A549 (cell line): Measurements from ENCODE around the gene NGEF. TPM values are rescaled to one million over a fixed set of nuclear protein-coding genes. Genes with fewer than 3 reads are reported as not detected.

Experiments
- ATAC-seq, 2 experiments: fragments of 200-7000 bp in 1 of 2; fragments of >200 bp in 1 of 2; cut with Nextera tagmentation in 1 of 2; cut with Tn5 transposase in 1 of 2; 3 replicates each; pipeline versions ENCODE4 v1.8.0 to v1.9.1; 2018 to 2020; ENCODE audit warnings: mild to moderate bottlenecking in 1 of 2, moderate library complexity in 1 of 2
- CTCF ChIA-PET: fragments of 300-600 bp; sonication (Branson Sonifier 250); formaldehyde crosslinking; extraction: SDS; loops from one replicate; lab custom pipeline; 2021; ENCODE audit warnings: antibody characterized with exemption, inconsistent platforms; lab: Yijun Ruan, JAX
- POLR2A ChIA-PET: fragments of 350-600 bp; formaldehyde crosslinking; extraction: SDS; loops from one replicate; lab custom pipeline; 2021; ENCODE audit warnings: antibody characterized with exemption, inconsistent platforms; lab: Yijun Ruan, JAX
- DNase-seq, 2 experiments: peaks; one replicate each; pipeline versions ENCODE4 v3.0.0 to v3.0.0-alpha.2; 2011 to 2016; ENCODE audit warnings: low read depth in 1 of 2, low spot score in 1 of 2
- FAIRE-seq: peaks from 2 replicates; lab custom pipeline; 2011; peaks lifted over from hg19 to GRCh38; lab: Jason Lieb, UNC
- H3K27ac ChIP-seq, 2 experiments: fragments of >200 bp; sonication (Bioruptor Twin); formaldehyde crosslinking; 3 replicates each; pipeline ENCODE4 v1.5.1; 2016 to 2017
- H3K4me1 ChIP-seq: fragments of >200 bp; sonication (Bioruptor Twin); formaldehyde crosslinking; 3 replicates; pipeline ENCODE4 v1.6.1; 2016
- H3K4me2 ChIP-seq: fragments of >200 bp; sonication (Bioruptor Twin); formaldehyde crosslinking; 3 replicates; pipeline ENCODE4 v1.6.1; 2016
- H3K4me3 ChIP-seq: fragments of >200 bp; sonication (Bioruptor Twin); formaldehyde crosslinking; 3 replicates; pipeline ENCODE4 v1.5.1; 2016
- H3K9me3 ChIP-seq: fragments of >200 bp; sonication (Bioruptor Twin); formaldehyde crosslinking; 3 replicates; pipeline ENCODE4 v1.6.1; 2016
- BHLHE40 ChIP-seq: IDR thresholded peaks from 2 replicates; pipeline ENCODE4 v1.6.1; 2012; ENCODE audit warnings: low read depth, low read length, inconsistent platforms
- CBX8 ChIP-seq: fragments of 200-600 bp; sonication (generic); IDR thresholded peaks from 2 replicates; pipeline ENCODE4 v1.6.1; 2016
- CEBPB ChIP-seq, 2 experiments: fragments of >200 bp in 1 of 2; sonication (Bioruptor Twin) in 1 of 2; formaldehyde crosslinking in 1 of 2; IDR thresholded peaks; 2 replicates each; pipeline ENCODE4 v1.6.1; 2012 to 2016
- EHF ChIP-seq: fragments of 250-450 bp; sonication (Bioruptor Pico); IDR thresholded peaks from 2 replicates; pipeline ENCODE4 v1.5.0; 2020; ENCODE audit warnings: mild to moderate bottlenecking
- FOSL2 ChIP-seq, 2 experiments: fragments of 450-650 bp in 1 of 2; fragments of >200 bp in 1 of 2; sonication (Bioruptor Twin) in 1 of 2; formaldehyde crosslinking; IDR thresholded peaks; 2 replicates each; pipeline versions ENCODE4 v1.5.0 to v1.6.1; 2016 to 2020; ENCODE audit warnings: mild to moderate bottlenecking in 1 of 2, moderate library complexity in 1 of 2
- GATA3 ChIP-seq: IDR thresholded peaks from 2 replicates; pipeline ENCODE4 v1.6.1; 2012; ENCODE audit warnings: borderline replicate concordance
- HDAC2 ChIP-seq: fragments of 200-600 bp; sonication (generic); IDR thresholded peaks from 2 replicates; pipeline ENCODE4 v1.6.1; 2016
- HEYL ChIP-seq: fragments of 250-450 bp; sonication (Bioruptor Pico); IDR thresholded peaks from 2 replicates; pipeline ENCODE4 v1.8.0; 2021; ENCODE audit warnings: mild to moderate bottlenecking, moderate library complexity
- JUN ChIP-seq, 2 experiments: fragments of >200 bp; sonication (Bioruptor Twin); formaldehyde crosslinking; IDR thresholded peaks; 2 replicates in 1 of 2; 3 replicates in 1 of 2; pipeline ENCODE4 v1.6.1; 2016 to 2017
- MAZ ChIP-seq: fragments of 150-350 bp; IDR thresholded peaks from 2 replicates; pipeline ENCODE4 v1.6.1; 2014; ENCODE audit warnings: antibody characterized with exemption, low read depth, low read length, borderline replicate concordance
- MYC ChIP-seq: IDR thresholded peaks from 2 replicates; pipeline ENCODE4 v1.6.1; 2012; ENCODE audit warnings: mild to moderate bottlenecking, inconsistent platforms, low read length, improper control_type of control experiment, borderline replicate concordance
- NFE2L2 ChIP-seq: fragments of 150-350 bp; conservative IDR thresholded peaks from 2 replicates; pipeline ENCODE4 v1.6.1; 2014; ENCODE audit warnings: low read length
- PHF8 ChIP-seq: fragments of 200-600 bp; sonication (generic); IDR thresholded peaks from 2 replicates; pipeline ENCODE4 v1.6.1; 2016; ENCODE audit warnings: low read depth, mild to moderate bottlenecking, antibody characterized with exemption, moderate library complexity, borderline replicate concordance
- POLR2A ChIP-seq: IDR thresholded peaks from 2 replicates; pipeline ENCODE4 v1.6.1; 2012; ENCODE audit warnings: mild to moderate bottlenecking, low read length
- RARB ChIP-seq: fragments of 250-450 bp; sonication (Bioruptor Pico); IDR thresholded peaks from 2 replicates; pipeline ENCODE4 v1.8.0; 2021; ENCODE audit warnings: mild to moderate bottlenecking, moderate library complexity
- RNF2 ChIP-seq: fragments of 200-600 bp; sonication (generic); IDR thresholded peaks from 2 replicates; pipeline ENCODE4 v1.6.1; 2016; ENCODE audit warnings: low read depth, mild to moderate bottlenecking, antibody characterized with exemption, moderate library complexity, borderline replicate concordance
- SREBF2 ChIP-seq: fragments of 450-650 bp; IDR thresholded peaks from 2 replicates; pipeline ENCODE4 v1.6.1; 2014; ENCODE audit warnings: mild to moderate bottlenecking, moderate library complexity
- TFCP2L1 ChIP-seq: fragments of 250-450 bp; sonication (Bioruptor Pico); IDR thresholded peaks from 2 replicates; pipeline ENCODE4 v1.5.0; 2021; ENCODE audit warnings: mild to moderate bottlenecking
- TP53 ChIP-seq: fragments of 250-450 bp; sonication (Bioruptor Pico); IDR thresholded peaks from 2 replicates; pipeline ENCODE4 v1.5.0; 2021; ENCODE audit warnings: mild to moderate bottlenecking, moderate library complexity
- USF2 ChIP-seq: fragments of 450-650 bp; IDR thresholded peaks from 2 replicates; pipeline ENCODE4 v1.6.1; 2014; ENCODE audit warnings: antibody characterized with exemption
- WGBS: methylation state at CpG from one replicate; pipeline ENCODE4 v1.1.6; 2017; ENCODE audit errors: missing lambda C conversion rate; 5-methylcytosine and 5-hydroxymethylcytosine counted together
- polyA plus RNA-seq, 4 experiments: library from polyadenylated mRNA; depleted of rRNA in 3 of 4; stranded (reverse); fragments of >200 nt; fragmentation: RNase III in 1 of 4; extraction: RNeasy Plus Mini Kit Qiagen cat#74134 plus additional on column Dnase treatment in 1 of 4; gene quantifications; 2 replicates in 3 of 4; 3 replicates in 1 of 4; pipeline ENCODE4 v1.2.3, GENCODE V29; 2011 to 2017
- TF ChIP-seq, protein P1 (sequence below): fragments of 250-450 bp; sonication (Bioruptor Pico); IDR thresholded peaks from 2 replicates; pipeline ENCODE4 v1.5.0; 2021; ENCODE audit warnings: mild to moderate bottlenecking, moderate library complexity, borderline replicate concordance
- TF ChIP-seq, protein P2 (sequence below): IDR thresholded peaks from 2 replicates; pipeline ENCODE4 v1.6.1; 2012; ENCODE audit warnings: low read depth, borderline replicate concordance

NGEF gene
- polyA plus RNA-seq, 2 of the 4 experiments (the other 2 are of a cell fraction): 8.1 to 9.7 TPM

DNA sequence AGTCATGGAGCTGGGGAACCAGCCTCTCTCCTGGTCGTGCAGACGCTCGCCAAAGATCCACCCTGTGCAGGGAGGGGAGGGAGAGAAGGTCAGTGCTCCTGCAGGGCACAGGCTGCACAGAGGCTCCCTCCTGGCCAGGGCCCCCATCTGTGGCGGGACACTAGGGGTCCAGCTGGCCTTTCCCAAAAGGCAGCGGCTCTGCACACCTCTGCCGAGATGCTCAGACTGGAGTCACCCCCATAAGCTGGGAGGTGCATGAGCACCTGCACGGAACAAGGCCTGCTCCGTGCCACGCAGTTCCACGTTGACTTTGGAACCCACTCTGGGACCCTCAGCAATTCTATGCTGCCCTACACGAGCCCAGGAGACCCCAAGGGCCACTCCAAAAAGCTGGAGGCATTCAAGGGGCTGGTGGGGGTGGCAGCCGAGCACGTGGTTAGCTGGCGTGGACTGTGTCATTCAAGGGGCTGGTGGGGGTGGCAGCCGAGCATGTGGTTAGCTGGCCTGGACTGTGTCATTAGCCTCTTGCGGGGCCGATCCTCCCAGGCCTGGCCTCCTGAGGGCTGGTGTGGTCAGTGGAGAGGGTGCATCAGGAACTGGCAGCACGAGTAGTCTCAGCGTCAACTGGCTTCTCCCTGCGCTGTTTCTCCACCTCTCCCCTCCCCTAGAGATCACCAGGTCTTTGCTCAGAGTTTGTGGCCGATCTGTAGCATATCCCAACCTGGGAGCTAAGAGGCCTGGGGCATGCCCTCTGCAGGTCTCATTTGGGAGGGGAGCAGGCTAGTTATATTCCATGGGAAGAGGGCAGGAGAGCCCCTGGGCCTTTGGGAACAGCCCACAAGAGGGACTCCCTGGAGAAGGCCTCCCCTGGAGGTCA is 133.2 kb downstream of the NGEF start:
- H3K4me3 ChIP-seq: no peak overlapping the region
- DNase-seq (no peak), ATAC-seq (no peak), FAIRE-seq (no peak)
- WGBS: 93% methylated on average over 18 of the region's 21 CpGs
- H3K4me2 ChIP-seq: peak overlapping the region; percentile 19; the same call in 2 of the 3 replicates
- H3K9me3 ChIP-seq: no peaks in the 10 kb centered on the region
- H3K27ac ChIP-seq: peak overlapping the region; percentile 44 to 97; a peak in 5 of 6 replicates
- ChIA-PET CTCF (interaction anchor here (0.6 to 2.6 kb wide), 7 partner anchors 7 to 174 kb away, joined by 3 to 10 read pairs (median 3); no protein-coding TSS in a partner anchor), POLR2A (no interaction called here)
- TF ChIP-seq NFE2L2: no peak
- TF ChIP-seq JUN (IDR thresholded peaks at IDR 0.05): peak in 1 of 2 experiments; percentile 7; a peak in 1 of 5 replicates
- H3K4me1 ChIP-seq: peaks cover 40% of the 10 kb centered on the region

DNA sequence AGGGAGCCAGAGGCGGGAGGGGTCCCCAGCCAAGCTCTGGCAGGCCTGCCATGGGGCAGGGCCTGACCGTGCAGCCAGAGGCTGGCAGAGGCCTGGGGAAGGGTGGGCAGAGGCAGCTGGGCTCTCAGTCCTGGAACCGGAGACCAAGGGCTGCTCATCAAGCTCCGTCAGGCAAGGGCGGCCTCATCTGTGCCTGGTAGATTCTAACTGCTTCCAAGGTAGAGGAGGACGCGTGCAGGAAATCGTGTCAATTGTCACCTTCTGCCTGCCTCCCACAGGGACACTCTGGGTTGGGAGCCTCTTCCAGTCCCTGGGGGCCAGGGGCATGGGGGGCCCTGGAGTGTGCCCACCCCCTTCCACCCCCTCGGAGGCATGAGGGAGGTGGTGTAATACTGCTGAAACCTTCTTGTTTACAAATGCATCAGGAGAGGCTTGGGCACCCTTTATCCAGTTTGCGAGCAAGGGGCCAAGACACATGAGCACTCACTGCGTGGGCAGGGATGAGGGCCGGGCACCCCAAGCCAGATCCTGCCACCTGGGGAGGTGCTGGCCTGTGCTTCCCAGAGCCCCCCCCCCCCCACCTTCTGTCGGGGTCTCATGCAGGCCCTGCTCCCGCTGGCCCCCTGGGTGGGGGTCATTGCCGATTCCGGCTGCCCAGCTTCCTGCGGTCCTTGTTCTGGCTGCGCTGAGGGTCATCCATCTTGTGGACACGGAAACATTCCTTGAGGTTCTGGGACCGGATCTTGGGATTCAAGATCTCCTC is 134.0 kb downstream of the NGEF start:
- H3K4me3 ChIP-seq: no peak overlapping the region
- CTCF ChIA-PET: interaction anchor here (0.6 to 2.6 kb wide), 8 partner anchors 8 to 175 kb away, joined by 3 to 10 read pairs (median 4); no protein-coding TSS in a partner anchor
- TF ChIP-seq, protein P1, sequence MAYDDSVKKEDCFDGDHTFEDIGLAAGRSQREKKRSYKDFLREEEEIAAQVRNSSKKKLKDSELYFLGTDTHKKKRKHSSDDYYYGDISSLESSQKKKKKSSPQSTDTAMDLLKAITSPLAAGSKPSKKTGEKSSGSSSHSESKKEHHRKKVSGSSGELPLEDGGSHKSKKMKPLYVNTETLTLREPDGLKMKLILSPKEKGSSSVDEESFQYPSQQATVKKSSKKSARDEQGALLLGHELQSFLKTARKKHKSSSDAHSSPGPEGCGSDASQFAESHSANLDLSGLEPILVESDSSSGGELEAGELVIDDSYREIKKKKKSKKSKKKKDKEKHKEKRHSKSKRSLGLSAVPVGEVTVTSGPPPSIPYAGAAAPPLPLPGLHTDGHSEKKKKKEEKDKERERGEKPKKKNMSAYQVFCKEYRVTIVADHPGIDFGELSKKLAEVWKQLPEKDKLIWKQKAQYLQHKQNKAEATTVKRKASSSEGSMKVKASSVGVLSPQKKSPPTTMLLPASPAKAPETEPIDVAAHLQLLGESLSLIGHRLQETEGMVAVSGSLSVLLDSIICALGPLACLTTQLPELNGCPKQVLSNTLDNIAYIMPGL: no peak
- no peak for TF ChIP-seq RNF2
- TF ChIP-seq TFCP2L1 (CRISPR knock-in tag): no peak
- TF ChIP-seq GATA3: no peak
- no peak for TF ChIP-seq EHF (CRISPR knock-in tag)
- TF ChIP-seq RARB (CRISPR knock-in tag): no peak
- no peak for TF ChIP-seq SREBF2
- TF ChIP-seq HDAC2: no peak
- no peak for TF ChIP-seq USF2
- no peak for TF ChIP-seq POLR2A
- TF ChIP-seq, protein P2, sequence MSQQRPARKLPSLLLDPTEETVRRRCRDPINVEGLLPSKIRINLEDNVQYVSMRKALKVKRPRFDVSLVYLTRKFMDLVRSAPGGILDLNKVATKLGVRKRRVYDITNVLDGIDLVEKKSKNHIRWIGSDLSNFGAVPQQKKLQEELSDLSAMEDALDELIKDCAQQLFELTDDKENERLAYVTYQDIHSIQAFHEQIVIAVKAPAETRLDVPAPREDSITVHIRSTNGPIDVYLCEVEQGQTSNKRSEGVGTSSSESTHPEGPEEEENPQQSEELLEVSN: no peak
- no peak for TF ChIP-seq FOSL2 (IDR thresholded peaks at IDR 0.05)
- TF ChIP-seq FOSL2 (CRISPR knock-in tag; IDR thresholded peaks at IDR 0.05): no peak
- no peak for TF ChIP-seq HEYL (CRISPR knock-in tag)
- no peak for TF ChIP-seq PHF8
- no peak for TF ChIP-seq MAZ
- TF ChIP-seq MYC: no peak
- no peak for TF ChIP-seq CEBPB (IDR thresholded peaks at IDR 0.05)
- no peak for TF ChIP-seq TP53 (CRISPR knock-in tag)
- TF ChIP-seq BHLHE40: no peak
- no peak for TF ChIP-seq CBX8
- POLR2A ChIA-PET: no interaction called here
- 83% methylated on average over 16 of the region's 20 CpGs for WGBS
- no peak for DNase-seq
- peaks cover 48% of the 10 kb centered on the region for H3K4me1 ChIP-seq
- no peak for ATAC-seq
- no peaks in the 10 kb centered on the region for H3K9me3 ChIP-seq
- peak overlapping the region; percentile 44 to 97; a peak in 5 of 6 replicates for H3K27ac ChIP-seq
- no peak for FAIRE-seq
- peak overlapping the region; percentile 96; the same call in 2 of the 3 replicates for H3K4me2 ChIP-seq
